GM12878 (cell line): ENCODE measurements around the gene LAMA5. TPM values are rescaled to one million over a fixed set of nuclear protein-coding genes. Genes with fewer than 3 reads are reported as not detected.

Source experiments
- HDGF ChIP-seq: fragments of 450-650 bp; IDR thresholded peaks from 2 replicates; pipeline ENCODE4 v1.6.1; 2016; ENCODE audit warnings: antibody characterized with exemption
- NFXL1 ChIP-seq: fragments of 450-650 bp; IDR thresholded peaks from 2 replicates; pipeline ENCODE4 v1.6.1; 2017; ENCODE audit warnings: antibody characterized with exemption, mild to moderate bottlenecking, borderline replicate concordance
- ZNF592 ChIP-seq: fragments of 450-650 bp; IDR thresholded peaks from 2 replicates; pipeline ENCODE4 v1.6.1; 2017; ENCODE audit warnings: mild to moderate bottlenecking, moderate library complexity
- polyA plus RNA-seq, 11 experiments: library from polyadenylated mRNA; depleted of rRNA in 4 of 11; unstranded in 6 of 11; stranded (reverse) in 5 of 11; fragments of >200 nt; fragmentation: Nextera tagmentation in 4 of 11; fragmentation: Illumina TruSeq in 1 of 11; extraction: Ambion mirVana in 4 of 11; extraction: Trizol in 1 of 11; gene quantifications; 1 replicate in 1 of 11; 2 replicates in 10 of 11; pipeline versions ENCODE4 v1.2.1 to v1.2.3, GENCODE V29; 2011 to 2016; ENCODE audit warnings: inconsistent platforms in 2 of 11, missing spikeins in 2 of 11, low read depth in 1 of 11
- total RNA-seq, 4 experiments: library from RNA; depleted of rRNA in 3 of 4; stranded (reverse); fragments of >200 nt in 3 of 4; fragmentation: Illumina TruSeq in 1 of 4; extraction: Trizol in 1 of 4; gene quantifications; 2 replicates each; pipeline versions ENCODE4 v1.2.1 to v1.2.3, GENCODE V29; 2013 to 2021
- TF ChIP-seq, protein P1 (sequence below): fragments of 450-650 bp; IDR thresholded peaks from 2 replicates; pipeline ENCODE4 v1.6.1; 2017; ENCODE audit warnings: antibody characterized with exemption, mild to moderate bottlenecking, moderate library complexity

LAMA5 gene
- total and polyA plus RNA-seq, 10 of the 15 experiments (the other 5 are each of a cell fraction or from before 2014, with no cell fraction given), result 0.09 to 3.1 (median 1.6) TPM; not detected in 3

DNA sequence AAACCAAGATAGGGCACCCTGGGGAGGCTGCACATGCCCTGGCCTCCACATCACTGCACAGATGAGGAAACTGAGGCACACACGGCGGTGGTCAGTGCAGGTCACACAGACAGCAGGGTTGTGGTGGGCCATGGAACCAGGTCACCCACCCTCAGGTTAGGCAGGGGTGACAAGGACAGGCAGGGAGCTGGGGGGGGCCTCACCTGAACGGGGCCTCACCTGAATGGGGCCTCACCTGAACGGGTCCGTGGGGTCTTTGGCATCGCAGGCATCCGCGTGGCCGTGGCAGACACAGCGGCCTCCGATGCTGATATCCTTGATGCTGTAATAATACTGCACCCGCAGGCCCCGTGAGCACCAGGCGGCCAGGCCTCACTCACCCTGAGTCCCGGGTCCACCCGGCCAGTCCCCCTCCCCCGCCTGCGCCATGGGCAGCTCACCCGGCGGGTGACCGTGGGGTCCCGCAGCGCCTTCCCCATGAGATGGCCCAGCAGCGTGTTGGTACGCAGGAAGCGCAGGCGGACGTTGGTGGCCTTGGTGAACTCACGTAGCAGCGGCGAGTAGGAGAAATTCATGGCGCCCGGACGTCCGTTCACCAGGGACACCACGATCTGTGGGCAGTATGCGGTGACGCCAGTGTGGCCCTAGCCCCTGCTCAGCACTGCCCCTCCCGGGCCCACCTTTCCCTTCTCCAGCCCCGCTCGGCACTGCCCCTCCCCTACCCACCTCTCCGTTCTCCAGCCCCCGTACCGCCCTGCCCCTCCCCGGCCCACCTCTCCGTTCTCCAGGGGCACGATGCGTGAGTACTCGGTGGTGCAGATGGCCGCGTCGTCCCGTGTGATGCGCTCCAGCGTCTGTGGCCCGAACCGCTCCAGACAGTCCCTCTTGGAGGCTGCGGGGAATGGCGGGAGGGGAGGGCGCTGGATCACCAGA lies 15.4 kb downstream of the LAMA5 start (continued):
- no peak for TF ChIP-seq ZNF592
- no peak for TF ChIP-seq NFXL1
- TF ChIP-seq, protein P1, sequence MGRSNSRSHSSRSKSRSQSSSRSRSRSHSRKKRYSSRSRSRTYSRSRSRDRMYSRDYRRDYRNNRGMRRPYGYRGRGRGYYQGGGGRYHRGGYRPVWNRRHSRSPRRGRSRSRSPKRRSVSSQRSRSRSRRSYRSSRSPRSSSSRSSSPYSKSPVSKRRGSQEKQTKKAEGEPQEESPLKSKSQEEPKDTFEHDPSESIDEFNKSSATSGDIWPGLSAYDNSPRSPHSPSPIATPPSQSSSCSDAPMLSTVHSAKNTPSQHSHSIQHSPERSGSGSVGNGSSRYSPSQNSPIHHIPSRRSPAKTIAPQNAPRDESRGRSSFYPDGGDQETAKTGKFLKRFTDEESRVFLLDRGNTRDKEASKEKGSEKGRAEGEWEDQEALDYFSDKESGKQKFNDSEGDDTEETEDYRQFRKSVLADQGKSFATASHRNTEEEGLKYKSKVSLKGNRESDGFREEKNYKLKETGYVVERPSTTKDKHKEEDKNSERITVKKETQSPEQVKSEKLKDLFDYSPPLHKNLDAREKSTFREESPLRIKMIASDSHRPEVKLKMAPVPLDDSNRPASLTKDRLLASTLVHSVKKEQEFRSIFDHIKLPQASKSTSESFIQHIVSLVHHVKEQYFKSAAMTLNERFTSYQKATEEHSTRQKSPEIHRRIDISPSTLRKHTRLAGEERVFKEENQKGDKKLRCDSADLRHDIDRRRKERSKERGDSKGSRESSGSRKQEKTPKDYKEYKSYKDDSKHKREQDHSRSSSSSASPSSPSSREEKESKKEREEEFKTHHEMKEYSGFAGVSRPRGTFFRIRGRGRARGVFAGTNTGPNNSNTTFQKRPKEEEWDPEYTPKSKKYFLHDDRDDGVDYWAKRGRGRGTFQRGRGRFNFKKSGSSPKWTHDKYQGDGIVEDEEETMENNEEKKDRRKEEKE, result no peak
- TF ChIP-seq HDGF, result no peak
- TF ChIP-seq, all 136 proteins: peak for 0
